Measurements from ENCODE around the gene RMND5A.

Gene RMND5A

DNA sequence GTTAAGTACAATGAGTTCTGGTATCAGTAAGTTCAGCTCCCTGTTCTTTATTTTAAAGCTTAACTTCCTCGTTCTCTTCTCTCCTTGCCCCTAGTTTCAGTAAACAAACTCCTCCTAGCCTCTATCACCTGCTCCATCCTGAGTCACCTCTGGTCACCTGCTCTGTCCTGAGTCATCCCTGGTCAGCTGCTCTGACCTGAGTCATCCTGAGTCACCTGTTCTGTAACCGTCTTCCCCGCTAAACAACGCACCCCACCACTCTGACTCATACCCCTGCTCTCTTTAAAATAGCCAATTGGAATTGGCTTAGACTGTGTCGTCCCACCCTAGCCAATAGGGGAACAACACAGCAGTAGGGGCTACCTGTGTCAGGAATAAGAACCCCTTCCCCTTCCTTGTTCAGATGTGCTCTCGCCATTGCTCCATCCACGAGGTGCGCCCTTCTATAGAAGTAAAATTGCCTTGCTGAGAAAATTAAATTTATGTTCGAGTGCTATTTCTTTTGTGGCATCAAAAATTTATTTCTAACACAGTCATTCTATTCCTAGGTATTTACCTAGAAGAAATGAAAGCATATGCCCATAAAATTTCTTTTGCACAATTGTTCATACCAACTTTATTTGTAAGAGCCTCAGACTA lies 24.9 kb upstream of the RMND5A start:
- H3K36me3 ChIP-seq (ENCODE audit: low read length), result peaks cover 20% of the 10 kb centered on the region; the same call in 1 of the 2 replicates
- peaks cover 12% of the 10 kb centered on the region; the same call in 1 of the 2 replicates for H3K9me3 ChIP-seq (ENCODE audit: insufficient read depth, low read length)
- H3K4me3 ChIP-seq (ENCODE audit: insufficient read depth, low read length, poor library complexity, severe bottlenecking), result no peak overlapping the region
- H3F3A ChIP-seq (ENCODE audit: insufficient read depth), result no peaks in the 10 kb centered on the region
- no peak overlapping the region for H3K4me2 ChIP-seq (ENCODE audit: low read depth, low read length, poor library complexity, severe bottlenecking)
- H2AFZ ChIP-seq (ENCODE audit: low read depth, low read length, severe bottlenecking), result no peak overlapping the region
- H3K27me3 ChIP-seq (ENCODE audit: low read length), result no peaks in the 10 kb centered on the region
- H3K9ac ChIP-seq (ENCODE audit: low read length), result no peak overlapping the region
- TF ChIP-seq EZH2phosphoT487 (conservative IDR thresholded peaks at IDR 0.05; ENCODE audit: low read length), result no peak
- TF ChIP-seq, protein P1, sequence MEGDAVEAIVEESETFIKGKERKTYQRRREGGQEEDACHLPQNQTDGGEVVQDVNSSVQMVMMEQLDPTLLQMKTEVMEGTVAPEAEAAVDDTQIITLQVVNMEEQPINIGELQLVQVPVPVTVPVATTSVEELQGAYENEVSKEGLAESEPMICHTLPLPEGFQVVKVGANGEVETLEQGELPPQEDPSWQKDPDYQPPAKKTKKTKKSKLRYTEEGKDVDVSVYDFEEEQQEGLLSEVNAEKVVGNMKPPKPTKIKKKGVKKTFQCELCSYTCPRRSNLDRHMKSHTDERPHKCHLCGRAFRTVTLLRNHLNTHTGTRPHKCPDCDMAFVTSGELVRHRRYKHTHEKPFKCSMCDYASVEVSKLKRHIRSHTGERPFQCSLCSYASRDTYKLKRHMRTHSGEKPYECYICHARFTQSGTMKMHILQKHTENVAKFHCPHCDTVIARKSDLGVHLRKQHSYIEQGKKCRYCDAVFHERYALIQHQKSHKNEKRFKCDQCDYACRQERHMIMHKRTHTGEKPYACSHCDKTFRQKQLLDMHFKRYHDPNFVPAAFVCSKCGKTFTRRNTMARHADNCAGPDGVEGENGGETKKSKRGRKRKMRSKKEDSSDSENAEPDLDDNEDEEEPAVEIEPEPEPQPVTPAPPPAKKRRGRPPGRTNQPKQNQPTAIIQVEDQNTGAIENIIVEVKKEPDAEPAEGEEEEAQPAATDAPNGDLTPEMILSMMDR (IDR thresholded peaks at IDR 0.05; ENCODE audit: insufficient read depth, low read length, poor library complexity, severe bottlenecking), result no peak
- no peaks in the 10 kb centered on the region for H4K20me1 ChIP-seq (ENCODE audit: low read depth, low read length)
- no peaks in the 10 kb centered on the region for H3K79me2 ChIP-seq (ENCODE audit: insufficient read depth, low read length)
- H3K9me2 ChIP-seq (replicated peaks; ENCODE audit: insufficient read depth, low read length), result no peaks in the 10 kb centered on the region
- no peak overlapping the region for H3K27ac ChIP-seq (ENCODE audit: low read depth, low read length)

DNA sequence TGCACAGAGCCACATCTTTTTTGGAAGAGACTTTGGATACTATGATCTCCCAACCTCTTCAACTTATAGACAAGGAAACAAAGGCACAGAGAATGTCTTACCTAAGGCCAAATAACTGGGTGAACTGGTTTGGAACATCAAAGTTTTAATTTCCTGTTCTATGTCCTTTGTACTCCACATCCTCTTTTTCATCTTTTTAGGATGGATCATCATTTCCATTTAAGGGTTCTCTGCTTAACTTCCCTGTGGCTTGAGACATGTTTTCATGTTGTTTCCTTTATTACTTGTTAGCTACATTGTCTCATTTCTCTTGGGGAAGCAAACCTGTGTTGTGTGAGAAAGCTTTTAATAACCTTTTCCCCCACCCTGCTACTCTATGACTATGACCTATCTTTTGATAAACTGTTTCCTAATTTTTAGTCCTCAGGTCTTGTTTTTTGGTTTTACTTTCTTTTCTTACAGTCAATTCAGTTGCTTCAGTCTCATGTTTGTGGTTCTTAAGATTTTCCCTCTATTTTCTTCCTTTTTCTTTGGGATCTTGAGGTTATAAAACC lies 22.5 kb upstream of the RMND5A start:
- H2AFZ ChIP-seq (ENCODE audit: low read depth, low read length, severe bottlenecking), result no peak overlapping the region
- TF ChIP-seq, protein P1 (IDR thresholded peaks at IDR 0.05; ENCODE audit: insufficient read depth, low read length, poor library complexity, severe bottlenecking), result no peak
- no peak for TF ChIP-seq EZH2phosphoT487 (conservative IDR thresholded peaks at IDR 0.05; ENCODE audit: low read length)
- no peak overlapping the region for H3K4me3 ChIP-seq (ENCODE audit: insufficient read depth, low read length, poor library complexity, severe bottlenecking)

DNA sequence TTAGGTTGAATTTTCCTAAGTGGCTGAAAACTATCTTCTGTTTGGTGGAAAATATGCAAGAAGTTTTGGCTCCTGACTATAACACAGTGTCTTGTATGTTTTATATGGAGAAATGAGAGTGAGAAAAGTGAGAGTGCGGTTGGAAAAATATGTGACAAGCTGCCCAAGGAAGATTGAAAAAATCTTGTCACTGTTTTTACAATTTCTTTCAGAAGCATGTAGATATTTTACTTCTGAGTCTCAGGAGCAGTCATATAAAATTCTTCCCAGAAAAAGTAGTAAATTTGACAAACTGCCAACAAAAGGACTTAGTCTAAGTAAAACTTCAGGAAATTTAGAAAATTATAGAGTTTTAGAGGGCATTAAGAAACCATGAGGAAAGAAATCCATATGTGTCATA lies 19.4 kb upstream of the RMND5A start:
- H2AFZ ChIP-seq (ENCODE audit: low read depth, low read length, severe bottlenecking), result no peak overlapping the region
- H3K9me3 ChIP-seq (ENCODE audit: insufficient read depth, low read length), result 0 out of 2 replicates have a peak, but pooled peaks cover 3% of the 10 kb centered on the region
- H3K4me3 ChIP-seq (ENCODE audit: insufficient read depth, low read length, poor library complexity, severe bottlenecking), result no peak overlapping the region
- H3K27ac ChIP-seq (ENCODE audit: low read depth, low read length), result no peak overlapping the region
- H3K9me2 ChIP-seq (replicated peaks; ENCODE audit: insufficient read depth, low read length), result no peaks in the 10 kb centered on the region
- no peaks in the 10 kb centered on the region for H4K20me1 ChIP-seq (ENCODE audit: low read depth, low read length)
- H3F3A ChIP-seq (ENCODE audit: insufficient read depth), result no peaks in the 10 kb centered on the region
- H3K9ac ChIP-seq (ENCODE audit: low read length), result no peak overlapping the region
- TF ChIP-seq, protein P1 (IDR thresholded peaks at IDR 0.05; ENCODE audit: insufficient read depth, low read length, poor library complexity, severe bottlenecking), result no peak
- no peak for TF ChIP-seq EZH2phosphoT487 (conservative IDR thresholded peaks at IDR 0.05; ENCODE audit: low read length)
- H3K27me3 ChIP-seq (ENCODE audit: low read length), result no peaks in the 10 kb centered on the region
- peaks cover 4% of the 10 kb centered on the region; the same call in 1 of the 2 replicates for H3K36me3 ChIP-seq (ENCODE audit: low read length)
- H3K79me2 ChIP-seq (ENCODE audit: insufficient read depth, low read length), result no peaks in the 10 kb centered on the region
- H3K4me2 ChIP-seq (ENCODE audit: low read depth, low read length, poor library complexity, severe bottlenecking), result no peak overlapping the region

More for the DNA sequence above, 22.5 kb upstream of the RMND5A start:
- Histone ChIP-seq H4K20me1 (ENCODE audit: low read depth, low read length) (no peaks in the 10 kb centered on the region), H3K9me3 (ENCODE audit: insufficient read depth, low read length) (peaks cover 12% of the 10 kb centered on the region; the same call in 1 of the 2 replicates), H3F3A (ENCODE audit: insufficient read depth) (no peaks in the 10 kb centered on the region), H3K9ac (ENCODE audit: low read length) (no peak overlapping the region), H3K79me2 (ENCODE audit: insufficient read depth, low read length) (no peaks in the 10 kb centered on the region), H3K36me3 (ENCODE audit: low read length) (peaks cover 13% of the 10 kb centered on the region; the same call in 1 of the 2 replicates), H3K27me3 (ENCODE audit: low read length) (no peaks in the 10 kb centered on the region), H3K27ac (ENCODE audit: low read depth, low read length) (no peak overlapping the region), H3K9me2 (replicated peaks; ENCODE audit: insufficient read depth, low read length) (no peaks in the 10 kb centered on the region), H3K4me2 (ENCODE audit: low read depth, low read length, poor library complexity, severe bottlenecking) (no peak overlapping the region)

All from SU-DHL-6 (cell line).